Stomach (tissue), 4 donors: ENCODE results near the gene LRRIQ1.

Source experiments
- CTCF ChIP-seq, 7 experiments: fragments of 450-650 bp in 4 of 7; fragments of 200-600 bp in 3 of 7; sonication (generic) in 3 of 7; IDR thresholded peaks; one replicate each; pipeline ENCODE4 v1.5.1; 2016 to 2019; ENCODE audit warnings: antibody characterized with exemption in 7 of 7, control low read depth in 2 of 7, mild to moderate bottlenecking in 1 of 7
- POLR2A ChIP-seq, 4 donors: fragments of 450-650 bp; IDR thresholded peaks; one replicate each; pipeline ENCODE4 v1.6.1; 2016; ENCODE audit warnings: antibody characterized with exemption in 4 of 4, control low read depth in 2 of 4, mild to moderate bottlenecking in 1 of 4, moderate library complexity in 1 of 4
- POLR2AphosphoS5 ChIP-seq, 3 donors: sonication (generic); formaldehyde crosslinking; IDR thresholded peaks; one replicate each; pipeline ENCODE4 v1.6.1; 2016; ENCODE audit warnings: antibody characterized with exemption in 3 of 3

- no peak for TF ChIP-seq CTCF (IDR thresholded peaks at IDR 0.05)
- TF ChIP-seq POLR2A (IDR thresholded peaks at IDR 0.05): no peak
- TF ChIP-seq POLR2AphosphoS5 (IDR thresholded peaks at IDR 0.05): no peak
Measured at GRCh38 chr12:85283560-85283959, 247.4 kb downstream of the LRRIQ1 start.
